PC-9 (cell line): Measurements from ENCODE around the gene KAZALD1. TPM values are rescaled to one million over a fixed set of nuclear protein-coding genes. Genes with fewer than 3 reads are reported as not detected.

ENCODE experiments used
- Bru-seq: library from RNA; stranded (reverse); fragments of 400-500 nt; gene quantifications from one replicate; lab custom pipeline; 2021; lab: Mats Ljungman, UMichigan
- BruChase-seq, 2 experiments: library from RNA; stranded (reverse); fragments of 400-500 nt; gene quantifications; one replicate each; lab custom pipeline; 2021; lab: Mats Ljungman, UMichigan
- BruUV-seq: library from RNA; stranded (reverse); fragments of 400-500 nt; replicated peaks from 2 replicates; lab custom pipeline; 2021; lab: Mats Ljungman, UMichigan
- CTCF ChIA-PET: fragments of 300-600 bp; sonication (Branson Sonifier 250); formaldehyde crosslinking; loops from one replicate; lab custom pipeline; 2022; ENCODE audit warnings: antibody characterized with exemption; lab: Charles Lee
- POLR2A ChIA-PET: fragments of 300-600 bp; sonication (Branson Sonifier 250); formaldehyde crosslinking; loops from one replicate; lab custom pipeline; 2022; ENCODE audit warnings: antibody characterized with exemption; ENCODE audit not compliant: unreplicated experiment; lab: Charles Lee
- DNase-seq, 2 experiments: peaks; one replicate each; pipeline versions ENCODE4 v3.0.0 to v3.0.0-alpha.2; 2015 to 2022; ENCODE audit warnings: mixed read lengths in 1 of 2
- H2AFZ ChIP-seq: fragments of 200-600 bp; sonication (generic); 2 replicates; pipeline ENCODE4 v1.8.1; 2017; ENCODE audit warnings: antibody characterized with exemption
- H3F3A ChIP-seq: fragments of 200-600 bp; sonication (generic); 2 replicates; pipeline ENCODE4 v1.8.1; 2017; ENCODE audit warnings: antibody characterized with exemption, mild to moderate bottlenecking, low read depth; ENCODE audit not compliant: insufficient read depth
- H3K27ac ChIP-seq: fragments of 200-600 bp; sonication (generic); 2 replicates; pipeline ENCODE4 v1.6.1; 2016; ENCODE audit warnings: mixed run types
- H3K27me3 ChIP-seq: fragments of 200-600 bp; sonication (generic); 2 replicates; pipeline ENCODE4 v1.6.1; 2016; ENCODE audit warnings: low read depth, mixed run types; ENCODE audit not compliant: insufficient read depth
- H3K36me3 ChIP-seq: fragments of 200-600 bp; sonication (generic); 2 replicates; pipeline ENCODE4 v1.6.1; 2016; ENCODE audit warnings: low read depth, mixed run types
- H3K4me1 ChIP-seq: fragments of 200-600 bp; sonication (generic); replicated peaks from 2 replicates; pipeline ENCODE4 v1.6.1; 2016; ENCODE audit warnings: mixed run types; ENCODE audit not compliant: insufficient read depth
- H3K4me2 ChIP-seq: fragments of 200-600 bp; sonication (generic); 2 replicates; pipeline ENCODE4 v1.6.1; 2017; ENCODE audit warnings: mixed run types
- H3K4me3 ChIP-seq: fragments of 200-600 bp; sonication (generic); 2 replicates; pipeline ENCODE4 v1.6.1; 2016; ENCODE audit warnings: mixed run types
- H3K79me2 ChIP-seq: fragments of 200-600 bp; sonication (generic); 2 replicates; pipeline ENCODE4 v1.6.1; 2017; ENCODE audit warnings: low read depth, mixed run types
- H3K9me2 ChIP-seq: fragments of 200-600 bp; sonication (generic); 2 replicates; pipeline ENCODE4 v1.8.1; 2017; ENCODE audit warnings: mild to moderate bottlenecking; ENCODE audit not compliant: insufficient read depth
- H3K9me3 ChIP-seq: fragments of 200-600 bp; sonication (generic); 2 replicates; pipeline ENCODE4 v1.8.1; 2016; ENCODE audit warnings: low read depth; ENCODE audit not compliant: insufficient read depth
- H4K20me1 ChIP-seq: fragments of 200-600 bp; sonication (generic); 2 replicates; pipeline ENCODE4 v1.8.1; 2017; ENCODE audit not compliant: insufficient read depth
- EZH2 ChIP-seq: fragments of 200-600 bp; sonication (generic); IDR thresholded peaks from 2 replicates; pipeline ENCODE4 v1.8.0; 2017; ENCODE audit warnings: antibody characterized with exemption, low read depth
- intact Hi-C: fragments of 100-400 bp; cut with micrococcal nuclease; formaldehyde crosslinking; loops from one replicate; pipeline ENCODE4 v1.10.0; 2022; ENCODE audit not compliant: unreplicated experiment
- long read RNA-seq: library from polyadenylated mRNA; stranded (forward); transcript quantifications from one replicate; pipeline ENCODE4 v2.0.0, GENCODE V29; 2022
- total RNA-seq: library from RNA; stranded (reverse); gene quantifications from 2 replicates; pipeline ENCODE4 v1.2.3, GENCODE V29; 2021
- TF ChIP-seq, protein P1 (sequence below): fragments of 200-600 bp; sonication (generic); conservative IDR thresholded peaks from 2 replicates; pipeline ENCODE4 v1.6.1; 2017; ENCODE audit warnings: mixed run types, antibody characterized with exemption, mild to moderate bottlenecking, moderate library complexity

KAZALD1 gene, protein sequence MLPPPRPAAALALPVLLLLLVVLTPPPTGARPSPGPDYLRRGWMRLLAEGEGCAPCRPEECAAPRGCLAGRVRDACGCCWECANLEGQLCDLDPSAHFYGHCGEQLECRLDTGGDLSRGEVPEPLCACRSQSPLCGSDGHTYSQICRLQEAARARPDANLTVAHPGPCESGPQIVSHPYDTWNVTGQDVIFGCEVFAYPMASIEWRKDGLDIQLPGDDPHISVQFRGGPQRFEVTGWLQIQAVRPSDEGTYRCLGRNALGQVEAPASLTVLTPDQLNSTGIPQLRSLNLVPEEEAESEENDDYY
- total RNA-seq (19.7 and 21.2 TPM in 2 replicates), Bru-seq, nascent RNA (percentile 58 among the genes with signal in this experiment), BruChase-seq, experiment 1, labeled RNA remaining after a 2-hour chase (percentile 55 among the genes with signal in this experiment), BruChase-seq, experiment 2, labeled RNA remaining after a 6-hour chase (percentile 60 among the genes with signal in this experiment)
- long read RNA-seq, transcript KAZALD1-206 (1 exons, 665 nt) = major isoform, 7 of 13 reads
- long read RNA-seq, partial matches to known transcripts = 0 of 13 reads
- long read RNA-seq, other reads (novel, unspliced or antisense) = 4 of 13 reads

DNA sequence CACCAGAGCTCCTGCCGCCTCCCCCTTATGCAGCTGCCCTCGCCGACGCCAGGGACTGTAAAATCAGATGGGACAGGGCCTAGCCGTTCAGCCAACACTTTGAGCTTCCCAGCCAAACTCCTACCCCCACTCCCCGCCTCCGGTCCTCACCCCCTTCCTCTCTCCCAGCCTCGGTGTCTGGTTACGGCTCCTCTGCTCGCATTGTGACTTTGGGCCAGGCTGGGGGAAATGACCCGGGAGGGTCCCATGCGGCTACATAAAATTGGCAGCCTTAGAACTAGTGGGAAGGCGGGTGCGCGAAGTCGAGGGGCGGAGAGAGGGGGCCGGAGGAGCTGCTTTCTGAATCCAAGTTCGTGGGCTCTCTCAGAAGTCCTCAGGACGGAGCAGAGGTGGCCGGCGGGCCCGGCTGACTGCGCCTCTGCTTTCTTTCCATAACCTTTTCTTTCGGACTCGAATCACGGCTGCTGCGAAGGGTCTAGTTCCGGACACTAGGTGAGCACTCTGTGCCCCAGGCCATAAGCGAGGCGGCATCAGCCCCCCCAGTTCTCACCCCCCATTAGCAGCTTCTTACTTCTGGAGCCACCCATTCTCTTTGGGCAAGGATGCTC, at the start of gene KAZALD1:
Gene KAZALD1 (plus strand): TSS at position 366 of the 608 bp plus-strand sequence. CDS start 604 bp downstream, outside the sequence.
- Histone ChIP-seq H2AFZ (peak within 1 kb of the TSS; percentile 93), H3K4me2 (peak within 1 kb of the TSS; percentile 79), H3K9me3 (no peaks in the 10 kb centered on the region), H3K9me2 (no peaks in the 10 kb centered on the region), H3K36me3 (no peaks in the 10 kb centered on the region), H3K27ac (peak within 1 kb of the TSS; percentile 86), H3F3A (peaks cover 25% of the 10 kb centered on the region), H3K79me2 (peaks cover 40% of the 10 kb centered on the region), H4K20me1 (no peaks in the 10 kb centered on the region), H3K4me1 (peaks cover 26% of the 10 kb centered on the region), H3K4me3 (peak within 1 kb of the TSS; percentile 62), H3K27me3 (no peaks in the 10 kb centered on the region)
- BruUV-seq = TSS peak; percentile 71
- ChIA-PET CTCF (interaction anchor here (0.5 to 0.6 kb wide), 2 partner anchors 48 to 1442 kb away, joined by 3 to 4 read pairs; partner anchors contain the start of gene SUFU), POLR2A (interaction anchor here (0.5 to 0.6 kb wide), 2 partner anchors 19 to 304 kb away, joined by 3 to 12 read pairs; no protein-coding TSS in a partner anchor)
- intact Hi-C loops = loop anchor here (2.0 kb wide), 1 partner anchor 65 kb away; no protein-coding TSS in a partner anchor
- DNase-seq = peak in 1 of 2 experiments; percentile 32
- no peak for TF ChIP-seq EZH2
- TF ChIP-seq, protein P1, sequence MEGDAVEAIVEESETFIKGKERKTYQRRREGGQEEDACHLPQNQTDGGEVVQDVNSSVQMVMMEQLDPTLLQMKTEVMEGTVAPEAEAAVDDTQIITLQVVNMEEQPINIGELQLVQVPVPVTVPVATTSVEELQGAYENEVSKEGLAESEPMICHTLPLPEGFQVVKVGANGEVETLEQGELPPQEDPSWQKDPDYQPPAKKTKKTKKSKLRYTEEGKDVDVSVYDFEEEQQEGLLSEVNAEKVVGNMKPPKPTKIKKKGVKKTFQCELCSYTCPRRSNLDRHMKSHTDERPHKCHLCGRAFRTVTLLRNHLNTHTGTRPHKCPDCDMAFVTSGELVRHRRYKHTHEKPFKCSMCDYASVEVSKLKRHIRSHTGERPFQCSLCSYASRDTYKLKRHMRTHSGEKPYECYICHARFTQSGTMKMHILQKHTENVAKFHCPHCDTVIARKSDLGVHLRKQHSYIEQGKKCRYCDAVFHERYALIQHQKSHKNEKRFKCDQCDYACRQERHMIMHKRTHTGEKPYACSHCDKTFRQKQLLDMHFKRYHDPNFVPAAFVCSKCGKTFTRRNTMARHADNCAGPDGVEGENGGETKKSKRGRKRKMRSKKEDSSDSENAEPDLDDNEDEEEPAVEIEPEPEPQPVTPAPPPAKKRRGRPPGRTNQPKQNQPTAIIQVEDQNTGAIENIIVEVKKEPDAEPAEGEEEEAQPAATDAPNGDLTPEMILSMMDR = no peak

GRCh38 chr10:101012525-101013364, 49.0 kb upstream of the KAZALD1 start:
- Histone ChIP-seq H3K9me2 (no peaks in the 10 kb centered on the region), H3K79me2 (no peaks in the 10 kb centered on the region), H4K20me1 (no peaks in the 10 kb centered on the region), H3K4me3 (no peak overlapping the region), H3K27me3 (no peaks in the 10 kb centered on the region), H3K9me3 (no peaks in the 10 kb centered on the region), H2AFZ (no peak overlapping the region), H3K4me1 (peaks cover 5% of the 10 kb centered on the region), H3F3A (peaks cover 13% of the 10 kb centered on the region; the same call in 1 of the 2 replicates), H3K27ac (no peak overlapping the region), H3K4me2 (0 out of 2 replicates have a peak overlapping the region, but pooled peaks have one; percentile 6), H3K36me3 (no peaks in the 10 kb centered on the region)
- intact Hi-C loops = loop anchor here (1.0 to 10.0 kb wide), 4 partner anchors 11 to 578 kb away; no protein-coding TSS in a partner anchor
- DNase-seq = peak; percentile 67 to 76
- CTCF ChIA-PET = no interaction called here
- TF ChIP-seq EZH2 = no peak
- TF ChIP-seq, protein P1 = peak; percentile 78
- POLR2A ChIA-PET = no interaction called here
- no TSS peak for BruUV-seq
